ENCODE data around the gene TBK1. TPM values are rescaled to one million over a fixed set of nuclear protein-coding genes. Genes with fewer than 3 reads are reported as not detected.

TBK1 gene
- total and polyA plus RNA-seq, 10 of the 15 experiments (the other 5 are each of a cell fraction or from before 2014, with no cell fraction given): 13.4 to 49.3 (median 37.7) TPM

GRCh38 chr12:64402181-64402580, 49.7 kb upstream of the TBK1 start:
- Histone ChIP-seq H3K79me2 (ENCODE audit: control insufficient read depth, insufficient read depth, low read length) (peaks cover 27% of the 10 kb centered on the region), H3K27ac (ENCODE audit: control insufficient read depth, insufficient read depth) (no peak overlapping the region), H3K4me2 (ENCODE audit: control insufficient read depth, insufficient read depth) (no peak overlapping the region), H4K20me1 (ENCODE audit: control insufficient read depth, insufficient read depth) (no peaks in the 10 kb centered on the region), H3K36me3 (ENCODE audit: control insufficient read depth in 2 of 2, insufficient read depth in 2 of 2, low read length in 1 of 2) (no peaks in the 10 kb centered on the region), H3K4me1 (ENCODE audit: control insufficient read depth, insufficient read depth, low read length) (peaks cover 4% of the 10 kb centered on the region), H3K9me3 (replicated peaks; ENCODE audit: control insufficient read depth, insufficient read depth, low read length) (no peaks in the 10 kb centered on the region), H3K27me3 (replicated peaks in 1 of 2; ENCODE audit: control insufficient read depth in 2 of 2, insufficient read depth in 2 of 2, low read length in 1 of 2) (no peaks in the 10 kb centered on the region), H2AFZ (ENCODE audit: control insufficient read depth, low read depth, low read length) (no peak overlapping the region), H3K4me3 (no peak overlapping the region), H3K9ac (ENCODE audit: control insufficient read depth, insufficient read depth, low read length) (no peak overlapping the region)
- ChIA-PET CTCF (no interaction called here), POLR2A (interaction anchor here (0.6 kb wide), 1 partner anchor 592 kb away, joined by 4 read pairs; no protein-coding TSS in a partner anchor), SMC1A (ENCODE audit: uncharacterized antibody, unreplicated experiment) (no interaction called here), RAD21 (ENCODE audit: unreplicated experiment) (no interaction called here)
- no peak for DNase-seq (ENCODE audit: low read depth, low spot score)
- in situ Hi-C loops (cut with MboI) (no loop called here), intact Hi-C loops (cut with micrococcal nuclease; ENCODE audit: unreplicated experiment) (loop anchor here (5.0 to 10.0 kb wide), 2 partner anchors 180 to 1763 kb away; partner anchors contain the start of genes KICS2 and TMBIM4)
- no TSS peak for BruUV-seq (replicated peaks)
- 85% methylated on average over 5 of the region's 5 CpGs for WGBS (ENCODE audit: insufficient coverage, insufficient replicate concordance, low lambda C conversion rate, missing lambda C conversion rate)
- no peak for ATAC-seq
- TF ChIP-seq RAD21 (IDR thresholded peaks at IDR 0.05; ENCODE audit: insufficient read depth, low read depth, low read length): no peak
- TF ChIP-seq RELA (IDR thresholded peaks at IDR 0.05; ENCODE audit: borderline replicate concordance, partially characterized antibody): no peak
- TF ChIP-seq SIX5 (IDR thresholded peaks at IDR 0.05; ENCODE audit: low read depth, low read length, severe bottlenecking): no peak
- TF ChIP-seq, protein P1, sequence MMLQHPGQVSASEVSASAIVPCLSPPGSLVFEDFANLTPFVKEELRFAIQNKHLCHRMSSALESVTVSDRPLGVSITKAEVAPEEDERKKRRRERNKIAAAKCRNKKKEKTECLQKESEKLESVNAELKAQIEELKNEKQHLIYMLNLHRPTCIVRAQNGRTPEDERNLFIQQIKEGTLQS (IDR thresholded peaks at IDR 0.05; ENCODE audit: borderline replicate concordance, extremely low read depth, low read depth, low read length): no peak
- TF ChIP-seq, protein P2, sequence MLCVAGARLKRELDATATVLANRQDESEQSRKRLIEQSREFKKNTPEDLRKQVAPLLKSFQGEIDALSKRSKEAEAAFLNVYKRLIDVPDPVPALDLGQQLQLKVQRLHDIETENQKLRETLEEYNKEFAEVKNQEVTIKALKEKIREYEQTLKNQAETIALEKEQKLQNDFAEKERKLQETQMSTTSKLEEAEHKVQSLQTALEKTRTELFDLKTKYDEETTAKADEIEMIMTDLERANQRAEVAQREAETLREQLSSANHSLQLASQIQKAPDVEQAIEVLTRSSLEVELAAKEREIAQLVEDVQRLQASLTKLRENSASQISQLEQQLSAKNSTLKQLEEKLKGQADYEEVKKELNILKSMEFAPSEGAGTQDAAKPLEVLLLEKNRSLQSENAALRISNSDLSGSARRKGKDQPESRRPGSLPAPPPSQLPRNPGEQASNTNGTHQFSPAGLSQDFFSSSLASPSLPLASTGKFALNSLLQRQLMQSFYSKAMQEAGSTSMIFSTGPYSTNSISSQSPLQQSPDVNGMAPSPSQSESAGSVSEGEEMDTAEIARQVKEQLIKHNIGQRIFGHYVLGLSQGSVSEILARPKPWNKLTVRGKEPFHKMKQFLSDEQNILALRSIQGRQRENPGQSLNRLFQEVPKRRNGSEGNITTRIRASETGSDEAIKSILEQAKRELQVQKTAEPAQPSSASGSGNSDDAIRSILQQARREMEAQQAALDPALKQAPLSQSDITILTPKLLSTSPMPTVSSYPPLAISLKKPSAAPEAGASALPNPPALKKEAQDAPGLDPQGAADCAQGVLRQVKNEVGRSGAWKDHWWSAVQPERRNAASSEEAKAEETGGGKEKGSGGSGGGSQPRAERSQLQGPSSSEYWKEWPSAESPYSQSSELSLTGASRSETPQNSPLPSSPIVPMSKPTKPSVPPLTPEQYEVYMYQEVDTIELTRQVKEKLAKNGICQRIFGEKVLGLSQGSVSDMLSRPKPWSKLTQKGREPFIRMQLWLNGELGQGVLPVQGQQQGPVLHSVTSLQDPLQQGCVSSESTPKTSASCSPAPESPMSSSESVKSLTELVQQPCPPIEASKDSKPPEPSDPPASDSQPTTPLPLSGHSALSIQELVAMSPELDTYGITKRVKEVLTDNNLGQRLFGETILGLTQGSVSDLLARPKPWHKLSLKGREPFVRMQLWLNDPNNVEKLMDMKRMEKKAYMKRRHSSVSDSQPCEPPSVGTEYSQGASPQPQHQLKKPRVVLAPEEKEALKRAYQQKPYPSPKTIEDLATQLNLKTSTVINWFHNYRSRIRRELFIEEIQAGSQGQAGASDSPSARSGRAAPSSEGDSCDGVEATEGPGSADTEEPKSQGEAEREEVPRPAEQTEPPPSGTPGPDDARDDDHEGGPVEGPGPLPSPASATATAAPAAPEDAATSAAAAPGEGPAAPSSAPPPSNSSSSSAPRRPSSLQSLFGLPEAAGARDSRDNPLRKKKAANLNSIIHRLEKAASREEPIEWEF (IDR thresholded peaks at IDR 0.05; ENCODE audit: insufficient replicate concordance, low read depth, low read length): no peak
- TF ChIP-seq ESRRA (IDR thresholded peaks at IDR 0.05; ENCODE audit: low read length): no peak
- TF ChIP-seq, protein P3, sequence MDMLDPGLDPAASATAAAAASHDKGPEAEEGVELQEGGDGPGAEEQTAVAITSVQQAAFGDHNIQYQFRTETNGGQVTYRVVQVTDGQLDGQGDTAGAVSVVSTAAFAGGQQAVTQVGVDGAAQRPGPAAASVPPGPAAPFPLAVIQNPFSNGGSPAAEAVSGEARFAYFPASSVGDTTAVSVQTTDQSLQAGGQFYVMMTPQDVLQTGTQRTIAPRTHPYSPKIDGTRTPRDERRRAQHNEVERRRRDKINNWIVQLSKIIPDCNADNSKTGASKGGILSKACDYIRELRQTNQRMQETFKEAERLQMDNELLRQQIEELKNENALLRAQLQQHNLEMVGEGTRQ (IDR thresholded peaks at IDR 0.05; ENCODE audit: borderline replicate concordance, low read depth, low read length): no peak
- TF ChIP-seq NBN (IDR thresholded peaks at IDR 0.05): no peak
- no peak for TF ChIP-seq RBBP5 (conservative IDR thresholded peaks at IDR 0.05)
- TF ChIP-seq RELB (IDR thresholded peaks at IDR 0.05; ENCODE audit: low read depth): no peak
- TF ChIP-seq ZZZ3 (IDR thresholded peaks at IDR 0.05; ENCODE audit: control insufficient read depth, insufficient read length, low read depth): no peak
- TF ChIP-seq EED (IDR thresholded peaks at IDR 0.05; ENCODE audit: low read depth): no peak
- no peak for TF ChIP-seq CBX3 (IDR thresholded peaks at IDR 0.05; ENCODE audit: borderline replicate concordance, low read depth)
- no peak for TF ChIP-seq YBX1 (IDR thresholded peaks at IDR 0.05)
- TF ChIP-seq NFIC (IDR thresholded peaks at IDR 0.05; ENCODE audit: low read depth, low read length): no peak
- FAIRE-seq: no peak

All from GM12878 (cell line).